Uterus (tissue), 4 donors: Measurements from ENCODE around the gene C20orf141. TPM values are rescaled to one million over a fixed set of nuclear protein-coding genes. Genes with fewer than 3 reads are reported as not detected.

ENCODE experiments used
- DNase-seq, 2 donors: peaks; one replicate each; pipeline ENCODE4 v3.0.0-alpha.2; 2019 to 2020
- H3K27ac ChIP-seq, 2 donors: fragments of 200-600 bp; sonication (generic); 1 replicate in 1 of 2; 2 replicates in 1 of 2; pipeline ENCODE4 v1.5.1; 2016 to 2018
- H3K27me3 ChIP-seq, 2 donors: fragments of 200-600 bp; sonication (generic); one replicate each; pipeline ENCODE4 v1.5.1; 2018 to 2019; ENCODE audit warnings: control low read depth in 1 of 2
- H3K36me3 ChIP-seq, 2 donors: fragments of 200-600 bp; sonication (generic); one replicate each; pipeline ENCODE4 v1.5.1; 2019; ENCODE audit warnings: control low read depth in 1 of 2
- H3K4me1 ChIP-seq, 2 donors: fragments of 200-600 bp; sonication (generic); one replicate each; pipeline ENCODE4 v1.5.1; 2018 to 2019; ENCODE audit warnings: control low read depth in 1 of 2
- H3K4me3 ChIP-seq, 2 donors: fragments of 200-600 bp; sonication (generic); 1 replicate in 1 of 2; 2 replicates in 1 of 2; pipeline ENCODE4 v1.5.1; 2018 to 2019; ENCODE audit warnings: mild to moderate bottlenecking in 1 of 2
- H3K9me3 ChIP-seq, 2 donors: fragments of 200-600 bp; sonication (generic); one replicate each; pipeline ENCODE4 v1.5.1; 2019; ENCODE audit warnings: control low read depth in 1 of 2
- CTCF ChIP-seq, 4 experiments: fragments of 200-600 bp in 2 of 4; fragments of 450-650 bp in 2 of 4; sonication (generic) in 2 of 4; IDR thresholded peaks; one replicate each; pipeline ENCODE4 v1.5.1; 2016 to 2019; ENCODE audit warnings: antibody characterized with exemption in 4 of 4, mild to moderate bottlenecking in 2 of 4, moderate library complexity in 1 of 4
- POLR2A ChIP-seq, 2 donors: fragments of 450-650 bp; IDR thresholded peaks; one replicate each; pipeline ENCODE4 v1.6.1; 2016; ENCODE audit warnings: antibody characterized with exemption in 2 of 2, mild to moderate bottlenecking in 1 of 2, moderate library complexity in 1 of 2
- intact Hi-C: fragments of 100-400 bp; cut with DNase I; formaldehyde crosslinking; loops from one replicate; pipeline ENCODE4 v1.15.1; 2023; ENCODE audit warnings: low total_unique reads
- total RNA-seq, 4 donors: library from RNA; depleted of rRNA in 3 of 4; stranded (reverse); fragments of >200 nt in 3 of 4; gene quantifications; one replicate each; pipeline versions ENCODE4 v1.1.0 to v1.2.4, GENCODE V29; 2014 to 2023
- donor health status: DM: yes; HTN: yes; CAD: no.

Gene C20orf141
- total RNA-seq, 4 donors from 2014 or later = not detected

GRCh38 chr20:2838170-2838797 is 23.5 kb downstream of the C20orf141 start:
- no peaks in the 10 kb centered on the region for H3K36me3 ChIP-seq
- intact Hi-C loops = no loop called here
- no peak for DNase-seq
- H3K4me3 ChIP-seq = no peak overlapping the region
- no peaks in the 10 kb centered on the region for H3K9me3 ChIP-seq
- no peaks in the 10 kb centered on the region for H3K27me3 ChIP-seq
- no peak overlapping the region for H3K27ac ChIP-seq
- TF ChIP-seq POLR2A (IDR thresholded peaks at IDR 0.05) = no peak
- peaks cover 0 to 6% of the 10 kb centered on the region in 2 donors for H3K4me1 ChIP-seq

DNA sequence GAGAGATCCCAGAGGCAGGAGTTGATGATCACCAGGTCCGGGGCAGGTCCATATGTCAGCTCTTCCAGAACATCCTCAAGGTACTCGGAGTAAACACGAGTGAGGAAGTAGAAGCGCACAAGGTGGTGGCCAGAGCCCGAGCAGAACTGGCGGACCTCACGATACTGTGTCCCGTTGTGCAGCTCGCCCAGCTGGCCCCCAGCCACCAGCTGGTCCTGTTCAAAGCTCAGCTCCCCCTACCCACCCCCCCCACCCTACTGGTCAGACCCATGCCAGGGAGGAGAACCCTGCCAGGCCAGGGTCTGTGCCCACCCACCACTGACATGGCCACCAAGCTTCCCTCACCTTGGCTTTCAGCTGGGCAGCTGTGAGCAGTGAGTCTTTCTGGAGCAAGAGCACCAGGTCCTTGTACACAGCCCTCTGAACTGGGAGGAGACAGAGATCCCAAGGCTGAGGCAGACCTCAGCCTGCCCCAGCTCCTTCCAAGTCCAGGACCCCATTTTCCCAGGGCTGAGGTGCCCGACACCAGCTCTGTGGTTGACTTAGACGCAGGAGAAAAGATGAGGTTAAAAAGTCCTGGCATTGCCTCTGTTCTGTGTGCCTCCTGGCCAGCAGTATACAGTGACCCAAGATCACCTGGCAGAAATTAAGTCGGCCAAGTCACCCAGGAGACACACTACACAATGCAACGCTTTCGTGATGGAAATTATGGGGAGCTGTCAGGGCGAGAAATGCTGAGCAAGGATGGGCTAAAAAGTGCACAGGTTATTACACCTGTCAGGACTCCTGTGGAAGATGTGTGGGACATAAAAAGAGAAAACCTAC is 24.3 kb downstream of the C20orf141 start:
- Histone ChIP-seq H3K36me3 (no peaks in the 10 kb centered on the region), H3K27ac (no peak overlapping the region), H3K9me3 (no peaks in the 10 kb centered on the region), H3K4me1 (peaks cover 0 to 6% of the 10 kb centered on the region in 2 donors), H3K27me3 (no peaks in the 10 kb centered on the region), H3K4me3 (no peak overlapping the region)
- no peak for TF ChIP-seq CTCF (IDR thresholded peaks at IDR 0.05)
- no peak for TF ChIP-seq POLR2A (IDR thresholded peaks at IDR 0.05)
- DNase-seq = no peak
- intact Hi-C loops = no loop called here

DNA sequence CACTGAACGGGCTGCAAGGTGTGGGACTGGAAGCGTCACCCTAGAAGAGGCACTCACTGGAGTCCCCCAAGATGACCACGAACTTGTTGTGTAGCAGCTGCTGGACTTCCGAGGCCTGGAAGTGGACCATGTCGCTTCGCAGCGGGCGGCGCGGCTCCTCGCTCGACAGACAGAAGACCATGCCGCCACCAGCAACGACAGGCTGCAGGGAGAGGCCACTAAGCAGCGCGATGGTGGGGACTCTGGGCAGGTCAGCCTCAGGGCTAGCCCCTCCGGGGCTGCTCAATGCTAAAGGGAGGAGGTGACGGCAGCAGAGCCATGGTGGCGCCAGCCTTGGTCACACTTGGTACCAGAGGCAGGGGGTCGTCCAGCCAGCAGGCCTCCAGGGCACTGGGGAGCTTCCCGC is 24.9 kb downstream of the C20orf141 start:
- Histone ChIP-seq H3K36me3 (no peaks in the 10 kb centered on the region), H3K27ac (peak overlapping the region in 1 of 2 donors; percentile 84), H3K9me3 (no peaks in the 10 kb centered on the region), H3K4me1 (peaks cover 0 to 6% of the 10 kb centered on the region in 2 donors), H3K27me3 (no peaks in the 10 kb centered on the region), H3K4me3 (peak overlapping the region; percentile 74 to 93)
- no peak for DNase-seq
- intact Hi-C loops = no loop called here
- TF ChIP-seq CTCF (IDR thresholded peaks at IDR 0.05) (no peak), POLR2A (IDR thresholded peaks at IDR 0.05) (peak in 1 of 2 donors; percentile 7)

DNA sequence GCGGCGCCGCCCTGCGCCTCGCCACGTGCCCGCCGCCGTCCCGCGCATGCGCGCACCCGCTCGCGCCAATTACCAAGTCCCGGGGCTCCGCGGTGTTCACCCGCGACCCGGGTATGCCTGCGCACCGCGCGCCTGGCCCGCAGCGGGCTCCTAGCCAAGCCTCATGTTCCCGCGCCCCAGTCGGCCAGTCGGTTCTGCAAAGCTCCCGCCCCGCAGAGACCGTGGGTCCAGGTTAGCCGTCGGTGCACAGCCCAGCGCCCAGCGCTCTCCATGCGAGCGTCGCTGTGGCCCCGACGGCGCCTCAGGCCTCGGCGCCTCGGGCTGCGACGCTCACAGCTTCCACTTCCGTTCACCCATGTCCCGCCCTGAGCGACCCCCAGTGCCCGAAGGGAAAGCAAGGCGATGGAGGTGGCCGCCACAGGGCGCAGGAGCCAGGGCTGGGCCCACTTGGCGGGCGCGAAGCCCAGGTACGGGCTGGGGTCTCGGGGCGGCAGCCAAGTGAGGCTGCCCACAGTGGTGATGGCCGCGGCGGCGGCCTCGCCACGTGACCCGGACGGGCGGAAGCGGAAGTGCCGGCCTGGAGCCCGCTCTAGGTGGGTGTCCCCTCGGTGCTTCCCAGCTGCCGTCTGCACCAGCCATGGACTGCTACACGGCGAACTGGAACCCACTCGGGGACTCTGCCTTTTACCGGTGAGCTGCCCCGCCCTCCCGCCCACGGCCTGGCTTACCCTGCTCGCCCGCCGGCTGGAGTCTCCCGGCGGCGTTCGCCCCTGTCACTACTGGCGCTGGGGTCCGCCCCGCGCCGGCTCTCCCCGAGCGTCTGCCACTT is 25.6 kb downstream of the C20orf141 start, which contains the start of the genes PCED1A and VPS16:
Gene PCED1A (minus strand): TSS at position 518 of the 829 bp plus-strand sequence. CDS start 743 bp downstream, outside the sequence.
Gene VPS16 (plus strand): TSS at position 608 of the 829 bp plus-strand sequence. CDS start 30 bp downstream, at position 638.
- H3K27me3 ChIP-seq = no peaks in the 10 kb centered on the region
- peak in 1 of 2 donors; percentile 65 for TF ChIP-seq POLR2A (IDR thresholded peaks at IDR 0.05)
- TF ChIP-seq CTCF (IDR thresholded peaks at IDR 0.05) = peak in 1 of 4 experiments; percentile 13
- H3K4me3 ChIP-seq = peak within 1 kb of the TSS; percentile 74 to 93
- DNase-seq = peak; percentile 81 to 88
- no peaks in the 10 kb centered on the region for H3K9me3 ChIP-seq
- peak within 1 kb of the TSS; percentile 84 to 86 for H3K27ac ChIP-seq
- intact Hi-C loops = no loop called here
- H3K4me1 ChIP-seq = peaks cover 0 to 6% of the 10 kb centered on the region in 2 donors
- no peaks in the 10 kb centered on the region for H3K36me3 ChIP-seq

DNA sequence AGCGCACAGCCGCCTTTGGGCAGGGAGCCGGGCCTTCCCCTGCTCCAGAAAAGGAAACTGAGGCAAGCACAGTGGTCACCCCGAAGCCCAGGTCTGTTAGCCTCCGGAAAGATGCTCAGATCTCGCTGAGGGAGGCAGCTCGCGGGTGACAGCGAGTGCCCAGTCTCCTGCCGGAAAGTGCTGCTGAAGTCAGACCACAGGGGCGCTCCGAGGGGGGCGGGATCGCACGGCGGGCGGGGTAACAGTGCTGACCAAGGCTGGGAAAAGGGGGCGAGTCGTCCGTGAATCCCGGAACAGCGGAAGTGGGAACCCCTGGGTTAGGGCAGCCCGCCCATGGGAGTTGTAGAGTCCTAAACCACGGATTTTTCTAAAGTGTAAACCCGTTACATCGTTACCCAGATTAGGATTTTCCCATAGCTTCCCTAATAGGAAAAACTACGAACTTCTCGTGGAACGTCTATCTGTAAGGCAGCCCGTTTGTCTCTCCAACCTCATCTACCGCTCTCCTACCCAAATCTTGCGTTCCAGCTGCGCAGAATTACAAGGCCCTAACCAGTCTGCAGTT is 26.3 kb downstream of the C20orf141 start:
- DNase-seq = peak; percentile 49 to 69
- no peaks in the 10 kb centered on the region for H3K27me3 ChIP-seq
- intact Hi-C loops = no loop called here
- peak overlapping the region; percentile 74 to 93 for H3K4me3 ChIP-seq
- H3K4me1 ChIP-seq = peaks cover 0 to 6% of the 10 kb centered on the region in 2 donors
- peak overlapping the region; percentile 84 to 86 for H3K27ac ChIP-seq
- TF ChIP-seq CTCF (IDR thresholded peaks at IDR 0.05) = no peak
- TF ChIP-seq POLR2A (IDR thresholded peaks at IDR 0.05) = no peak
- no peaks in the 10 kb centered on the region for H3K36me3 ChIP-seq
- no peaks in the 10 kb centered on the region for H3K9me3 ChIP-seq
